Stimulated activated CD8-positive, alpha-beta memory T cell treated with anti-CD3 and anti-CD28 coated beads, Interleukin-15, amount 100 ng/mL, for 48 hours (primary cell): Measurements from ENCODE around the gene CNBP.
"Not testable (repeated sequence)": the region's sequence is repeated elsewhere in the genome, so short reads cannot be mapped to it uniquely, and the experiment has no call there.

ENCODE experiments used
- DNase-seq, 2 donors: peaks; one replicate each; pipeline ENCODE4 v3.0.0-alpha.2; 2020; ENCODE audit warnings: low read depth in 2 of 2

The CNBP gene

DNA sequence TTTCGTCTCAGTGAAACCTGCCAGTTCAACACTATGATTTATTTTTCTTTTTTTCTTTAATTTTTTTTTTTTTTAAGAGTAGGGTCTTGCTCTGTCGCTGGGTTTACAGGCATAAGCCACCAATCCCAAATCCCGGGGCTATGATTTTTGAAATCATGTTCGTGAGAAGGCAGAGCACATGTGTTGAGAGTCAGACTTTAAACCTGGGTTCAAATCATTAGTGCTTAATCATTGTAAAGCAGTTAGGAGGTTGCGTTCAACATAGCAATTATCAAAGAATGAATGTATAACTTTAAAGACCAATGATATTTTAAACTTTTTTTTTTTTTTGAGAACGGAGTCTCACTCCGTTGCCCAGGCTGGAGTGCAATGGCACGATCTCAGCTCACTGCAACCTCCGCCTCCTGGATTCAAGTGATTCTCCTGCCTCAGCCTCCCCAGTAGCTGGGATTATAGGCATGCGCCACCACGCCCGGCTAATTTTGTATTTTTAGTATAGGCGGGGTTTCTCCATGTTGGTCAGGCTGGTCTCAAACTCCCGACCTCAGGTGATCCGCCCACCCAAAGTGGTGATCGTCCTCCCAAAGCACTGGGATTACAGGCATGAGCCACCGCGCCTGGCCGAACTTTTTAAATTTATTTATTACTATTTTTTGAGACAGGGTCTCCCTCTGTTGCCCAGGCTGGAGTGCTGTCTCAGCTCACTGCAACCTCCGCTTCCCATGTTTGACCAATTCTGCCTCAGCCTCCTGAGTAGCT lies 1.3 kb upstream of the CNBP start:
- not testable (repeated sequence) for DNase-seq

DNA sequence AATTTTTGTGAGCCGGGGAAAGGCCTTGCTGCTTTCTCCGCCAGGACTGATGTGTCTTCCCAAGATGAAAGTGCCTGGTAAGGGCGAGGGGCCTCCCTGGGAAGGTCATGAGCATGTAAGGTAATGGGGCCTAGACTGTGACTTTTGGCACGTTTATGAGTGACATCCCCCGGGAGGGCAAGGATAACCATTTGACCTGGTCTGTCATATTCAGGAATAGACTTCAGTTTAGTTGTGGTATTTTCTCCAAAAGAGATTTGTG lies 631 bp upstream of the CNBP start:
- no peak for DNase-seq

DNA sequence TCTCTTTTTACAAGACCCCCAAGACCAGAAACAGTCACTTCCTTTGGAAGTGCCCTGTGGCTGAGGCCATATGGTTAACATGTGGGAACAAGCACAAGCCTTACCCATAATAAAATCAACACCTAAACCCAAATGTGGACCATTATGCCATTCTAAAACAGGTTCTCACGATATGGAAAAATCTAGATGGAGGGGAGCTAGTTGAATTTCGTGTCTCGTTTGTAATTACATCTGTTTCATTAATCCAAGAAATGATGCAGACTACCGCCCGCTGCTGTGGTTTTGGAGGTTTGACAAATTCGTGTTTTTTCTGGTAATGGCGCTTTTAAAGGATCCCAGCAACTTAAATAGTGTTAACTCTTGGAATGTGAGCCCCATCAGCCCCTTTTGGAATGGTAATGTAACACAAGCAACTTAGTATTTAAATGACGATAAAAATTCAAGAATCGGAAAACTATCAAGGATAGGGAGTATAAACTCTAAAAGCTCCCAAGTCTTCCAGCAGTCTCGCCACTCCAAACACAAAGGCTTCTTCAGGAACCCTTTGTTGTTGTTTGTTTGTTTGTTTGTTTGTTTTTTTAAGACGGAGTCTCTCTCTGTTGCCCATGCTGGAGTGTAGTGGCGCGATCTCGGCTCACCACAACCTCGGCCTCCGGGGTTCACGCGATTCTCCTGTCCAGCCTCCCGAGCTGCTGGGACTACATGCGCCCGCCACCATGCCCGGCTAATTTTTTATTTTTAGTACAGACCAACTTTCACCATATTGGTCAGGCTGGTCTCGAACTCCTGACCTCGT lies 1.1 kb downstream of the CNBP start:
- no peak for DNase-seq

DNA sequence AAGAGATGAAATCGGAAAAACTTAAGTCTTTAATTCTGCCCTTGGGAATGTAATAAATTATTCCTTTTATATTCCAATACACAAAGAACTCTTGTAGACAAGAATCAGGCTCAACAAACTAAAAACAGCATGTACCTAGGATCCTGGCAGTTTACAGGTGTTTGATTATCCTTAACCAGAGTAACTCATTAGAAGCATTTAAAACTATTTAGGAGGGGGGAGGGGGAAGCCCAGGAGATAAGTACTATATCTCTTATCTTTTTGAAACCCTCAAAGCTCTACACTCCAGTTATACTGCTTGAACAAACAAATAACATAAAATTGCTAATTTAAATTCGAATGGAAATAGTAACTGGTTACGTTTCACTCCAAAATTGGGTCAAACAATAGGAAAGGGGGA lies 1.9 kb downstream of the CNBP start:
- DNase-seq: no peak

DNA sequence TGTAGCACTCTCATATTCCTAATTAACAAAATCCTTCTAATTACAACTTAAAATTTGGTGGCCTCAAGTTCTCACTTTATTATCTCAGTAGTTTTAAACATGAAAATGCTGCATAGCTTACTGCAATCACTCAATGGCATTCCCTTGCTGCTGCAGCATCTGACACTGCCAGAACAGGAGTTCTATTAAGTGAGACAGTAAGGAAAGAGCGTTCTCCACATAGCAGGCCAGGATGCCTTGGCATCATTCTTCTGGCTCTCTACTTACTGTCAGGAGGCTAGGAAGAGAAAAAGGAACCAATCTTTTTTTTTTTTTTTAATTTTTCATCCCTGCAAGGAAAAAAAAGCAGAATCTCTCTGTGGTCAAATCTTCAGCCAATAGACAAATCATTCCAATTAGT lies 3.2 kb downstream of the CNBP start:
- no peak for DNase-seq

DNA sequence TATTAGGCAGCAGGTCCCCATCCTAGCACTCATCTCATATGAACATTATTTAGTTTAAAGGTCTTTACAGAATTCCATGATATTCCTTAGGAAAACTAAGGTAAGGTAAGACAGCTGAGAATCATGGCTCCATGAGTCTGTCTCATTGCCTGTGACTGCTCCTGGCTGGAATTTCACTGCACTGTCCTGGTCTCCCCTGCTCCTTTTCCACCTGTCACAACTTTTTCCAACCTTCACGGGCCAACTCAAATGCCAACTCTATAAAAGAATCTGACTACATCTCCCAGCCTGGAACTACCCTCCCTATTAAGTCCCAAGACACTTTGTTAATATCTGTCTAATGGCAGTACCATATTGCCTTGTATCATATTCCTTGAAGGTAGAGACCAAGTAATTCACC lies 7.6 kb downstream of the CNBP start:
- no peak for DNase-seq

DNA sequence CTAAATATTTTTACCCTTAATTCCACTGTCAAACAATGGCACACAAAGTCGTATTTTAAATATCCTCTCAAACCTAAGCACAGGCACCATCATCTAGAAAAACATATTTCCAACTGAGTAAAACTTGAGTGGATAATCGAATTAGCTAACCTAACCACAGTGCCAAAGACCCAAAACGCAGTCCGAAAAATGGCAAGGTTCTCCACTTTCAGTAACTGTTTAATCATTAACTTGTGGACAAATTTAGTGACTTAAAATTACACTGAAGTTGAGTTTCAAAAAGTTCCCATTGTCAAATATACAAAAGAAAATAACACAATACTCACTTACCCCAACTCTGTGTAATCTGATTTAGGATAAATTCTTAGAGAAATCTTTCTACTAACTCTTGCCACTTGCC lies 10.0 kb downstream of the CNBP start:
- no peak for DNase-seq

DNA sequence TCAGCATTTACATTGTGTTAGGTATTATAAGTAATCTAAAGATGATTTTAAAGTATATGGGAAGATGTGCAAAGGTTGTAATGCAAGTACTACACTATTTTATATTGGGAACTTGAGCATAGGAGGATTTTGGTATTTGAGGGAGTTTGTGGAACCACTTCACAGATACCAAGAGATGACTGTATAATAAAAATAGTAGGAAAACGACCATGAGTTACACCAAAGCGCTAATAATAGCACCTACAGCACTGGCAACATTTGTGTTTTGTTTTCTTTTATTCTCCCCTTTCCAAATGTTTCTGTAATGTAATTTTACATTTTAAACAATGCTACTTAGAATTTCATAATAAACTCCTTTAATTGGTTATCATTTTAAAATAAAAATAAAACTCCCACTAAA lies 10.5 kb downstream of the CNBP start:
- no peak for DNase-seq

DNA sequence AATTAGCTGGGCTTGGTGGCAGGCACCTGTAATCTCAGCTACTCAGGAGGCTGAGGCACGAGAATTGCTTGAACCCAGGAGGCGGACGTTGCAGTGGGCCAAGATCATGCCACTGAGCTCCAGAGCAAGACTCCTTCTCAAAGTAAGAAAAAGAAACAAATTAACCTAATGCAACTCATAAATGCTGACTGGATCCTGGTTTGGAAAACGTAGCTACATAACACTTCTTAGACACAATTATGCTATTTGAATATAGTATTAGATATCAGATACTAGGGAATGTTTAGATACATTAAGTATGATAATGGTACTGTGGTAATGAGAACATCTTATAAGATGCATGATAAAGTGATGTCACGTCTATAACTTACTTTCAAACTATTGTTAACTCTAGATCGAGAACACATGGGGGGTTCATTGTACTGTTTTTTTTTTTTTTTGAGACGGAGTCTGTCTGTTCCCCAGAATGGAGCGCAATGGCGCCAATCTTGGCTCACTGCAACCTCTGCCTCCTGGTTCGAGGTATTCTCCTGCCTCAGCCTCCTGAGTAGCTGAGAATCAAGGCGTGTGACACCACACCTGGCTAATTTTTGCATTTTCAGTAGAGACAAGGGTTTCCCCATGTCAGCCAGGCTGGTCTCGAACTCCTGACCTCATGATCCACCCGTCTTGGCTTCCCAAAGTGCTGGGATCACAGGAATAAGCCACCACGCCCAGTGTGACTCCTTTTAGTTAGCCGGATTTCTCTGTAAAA lies 16.9 kb downstream of the CNBP start:
- DNase-seq: no peak

DNA sequence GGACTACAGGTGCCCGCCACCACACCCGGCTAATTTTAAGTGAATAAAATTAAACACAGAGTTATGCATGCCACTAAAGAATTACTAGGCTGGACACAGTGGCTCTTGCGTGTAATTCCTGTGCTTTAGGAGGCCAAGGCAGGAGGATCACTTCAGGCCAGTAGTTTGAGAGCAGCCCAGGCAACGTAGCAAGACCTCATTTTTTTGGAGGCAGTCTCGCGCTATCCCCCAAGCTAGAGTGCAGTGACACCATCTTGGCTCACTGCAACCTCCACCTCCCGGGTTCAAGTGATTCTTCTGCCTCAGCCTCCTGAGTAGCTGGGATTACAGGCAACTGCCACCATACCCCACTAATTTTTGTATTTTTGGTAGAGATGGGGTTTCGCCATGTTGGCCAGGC lies 18.1 kb downstream of the CNBP start:
- DNase-seq: not testable (repeated sequence)

DNA sequence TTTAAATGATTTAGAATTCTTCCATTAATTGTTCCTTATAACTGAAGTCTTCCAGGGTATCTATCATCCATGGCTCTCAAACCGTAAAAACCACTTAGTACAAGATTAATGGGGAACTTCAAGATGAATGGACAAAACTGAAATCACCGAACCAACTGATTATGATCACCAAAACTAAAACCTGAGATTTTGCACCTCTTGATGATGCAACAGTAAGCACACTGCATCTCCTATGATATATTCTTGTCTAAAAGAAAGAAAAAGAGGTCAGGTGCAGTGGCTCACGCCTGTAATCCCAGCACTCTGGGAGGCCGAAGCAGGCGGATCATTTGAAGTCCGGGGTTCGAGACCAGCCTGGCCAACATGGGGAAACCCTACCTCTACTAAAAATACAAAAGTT lies 19.2 kb downstream of the CNBP start:
- no peak for DNase-seq

DNA sequence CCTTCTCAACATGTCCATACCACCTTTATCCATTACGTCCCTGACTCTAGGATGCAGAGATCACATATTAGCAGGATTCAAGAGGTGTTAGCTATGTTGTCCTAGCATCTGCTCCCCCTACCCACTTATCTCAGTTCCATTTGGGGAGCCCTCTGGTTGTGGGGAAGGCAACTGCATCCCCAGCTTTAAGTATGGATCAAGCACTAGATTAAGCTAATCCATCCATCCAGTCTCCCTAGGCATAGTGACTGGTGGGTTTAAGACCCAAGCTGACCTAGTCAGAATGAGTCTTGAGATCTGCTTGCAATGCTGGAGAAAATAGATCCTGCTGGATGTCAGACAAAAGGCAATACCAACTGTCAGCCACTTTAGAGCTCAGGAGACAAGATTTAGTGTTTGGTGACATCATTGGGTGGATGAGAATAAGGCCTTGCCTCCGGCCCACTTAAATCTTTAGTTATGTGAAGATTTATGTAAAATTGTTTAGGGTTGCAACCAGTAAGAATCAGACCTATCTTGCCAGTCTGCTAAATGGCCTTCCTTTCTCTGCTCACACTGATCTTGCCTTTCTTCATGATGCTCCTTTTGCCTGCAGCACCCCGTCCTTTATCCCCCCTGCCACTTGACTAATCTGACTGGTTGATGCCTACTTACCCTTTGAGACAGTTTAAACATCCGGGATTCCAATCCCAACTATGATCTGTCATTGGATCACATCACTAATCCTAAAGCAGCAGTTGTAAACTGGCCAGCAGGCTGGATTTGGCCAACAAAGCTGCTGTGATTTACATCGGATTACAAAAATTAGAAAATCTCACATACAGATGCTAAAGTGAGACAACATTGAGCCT lies 20.7 kb downstream of the CNBP start:
- DNase-seq: no peak

DNA sequence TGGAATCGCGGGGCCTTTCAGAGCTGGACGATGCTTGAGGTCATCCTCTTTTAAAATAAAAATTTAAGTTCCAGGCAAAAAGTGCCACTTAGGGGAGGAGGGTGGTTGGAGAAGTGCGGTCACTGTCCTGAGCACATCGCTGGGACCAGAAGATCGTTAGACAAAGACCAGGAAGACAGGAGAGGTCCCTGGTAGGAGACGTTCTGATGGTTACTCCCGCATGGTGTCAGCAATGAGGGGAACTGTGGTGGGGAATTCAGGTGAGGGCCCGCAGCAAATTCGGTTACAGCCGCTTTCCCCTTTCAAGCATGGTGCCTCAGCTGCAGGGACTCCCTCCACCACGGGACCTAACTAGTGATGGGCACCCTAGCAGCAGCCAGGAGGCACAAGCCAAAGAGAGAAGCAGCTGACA lies 21.8 kb downstream of the CNBP start:
- no peak for DNase-seq

DNA sequence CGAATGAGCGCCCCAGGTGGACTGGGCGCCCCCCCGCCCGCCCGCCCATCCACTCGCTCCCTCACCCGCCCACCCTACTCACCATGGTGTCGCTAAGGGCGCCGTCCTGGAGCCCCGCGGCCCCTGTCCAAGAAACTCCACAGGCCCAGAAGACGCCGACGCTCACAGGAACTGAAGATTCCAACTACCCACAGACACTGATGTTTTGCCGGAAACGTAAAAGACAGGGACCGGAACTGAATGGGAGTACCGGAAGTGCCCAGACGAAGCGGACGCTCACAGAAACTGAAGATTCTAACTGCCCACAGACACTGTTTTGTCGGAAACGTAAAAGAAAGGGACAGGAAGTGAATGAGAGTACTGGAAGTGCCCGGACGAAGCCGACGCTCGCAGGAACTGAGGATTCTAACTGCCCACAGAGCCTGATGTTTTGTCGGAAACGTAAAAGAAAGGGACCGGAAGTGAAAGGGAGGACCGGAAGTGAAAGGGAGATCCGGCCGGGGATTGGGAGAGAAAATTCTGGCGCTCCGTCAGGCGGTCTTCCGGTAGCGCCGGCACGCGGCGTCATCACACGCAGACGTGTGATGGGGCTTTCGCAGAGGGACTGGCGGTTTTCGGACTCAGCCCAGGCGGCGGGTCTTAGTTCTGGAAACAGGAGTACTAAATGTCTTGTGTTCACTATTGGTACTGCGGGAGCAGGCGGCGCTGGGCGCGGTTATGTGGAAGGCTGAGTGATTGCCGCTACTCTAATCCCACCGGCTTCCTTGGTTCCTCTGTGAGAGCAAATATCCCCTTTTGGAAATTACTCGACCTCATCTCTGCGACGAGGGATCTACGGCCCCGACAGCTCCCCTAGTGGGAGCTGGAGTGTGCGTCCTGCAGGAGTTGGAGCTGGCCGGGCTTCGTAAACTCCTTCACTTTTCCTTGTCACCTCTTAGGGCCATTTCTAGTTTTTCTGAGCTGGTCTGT lies 22.5 kb downstream of the CNBP start, which contains the start of gene ISY1:
ISY1 (minus strand) TSS at position 173 of the 969 bp plus-strand sequence; CDS start at position 85, 88 bp downstream.
- DNase-seq: peak; percentile 83 to 89

DNA sequence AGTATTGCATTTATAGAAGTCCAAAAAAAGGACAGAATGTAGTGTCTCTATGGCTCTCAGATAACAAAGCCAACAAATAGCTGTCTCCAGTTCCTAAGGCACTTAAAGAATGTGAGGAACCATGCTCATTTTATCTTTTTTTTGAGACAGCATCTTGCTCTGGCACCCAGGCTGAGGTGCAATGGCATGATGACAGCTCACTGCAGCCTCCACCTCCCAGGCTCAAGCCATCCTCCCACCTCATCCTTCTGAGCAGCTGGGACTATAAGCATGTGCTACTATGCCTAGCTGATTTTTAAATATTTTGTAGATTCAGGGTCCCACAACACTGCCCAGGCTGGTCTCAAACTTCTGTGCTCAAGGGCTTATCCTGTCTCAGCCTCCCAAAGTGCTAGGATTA lies 38.9 kb downstream of the CNBP start:
- no peak for DNase-seq

DNA sequence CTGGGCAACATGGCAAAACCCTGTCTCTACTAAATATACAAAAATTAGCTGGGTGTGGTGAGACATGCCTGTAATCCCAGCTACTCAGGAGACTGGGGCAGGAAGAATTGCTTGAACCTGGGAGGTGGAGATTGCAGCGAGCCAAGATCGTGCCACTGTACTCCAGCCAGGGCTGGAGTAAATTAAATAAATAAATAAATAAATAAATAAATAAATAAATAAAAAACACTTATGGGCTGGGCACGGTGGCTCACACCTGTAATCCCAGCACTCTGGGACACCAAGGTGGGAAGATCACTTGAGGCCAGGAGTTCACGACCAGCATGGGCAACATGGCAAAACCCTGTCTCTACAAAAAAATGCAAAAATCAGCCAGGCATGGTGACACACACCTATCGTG lies 42.7 kb downstream of the CNBP start:
- not testable (repeated sequence) for DNase-seq

DNA sequence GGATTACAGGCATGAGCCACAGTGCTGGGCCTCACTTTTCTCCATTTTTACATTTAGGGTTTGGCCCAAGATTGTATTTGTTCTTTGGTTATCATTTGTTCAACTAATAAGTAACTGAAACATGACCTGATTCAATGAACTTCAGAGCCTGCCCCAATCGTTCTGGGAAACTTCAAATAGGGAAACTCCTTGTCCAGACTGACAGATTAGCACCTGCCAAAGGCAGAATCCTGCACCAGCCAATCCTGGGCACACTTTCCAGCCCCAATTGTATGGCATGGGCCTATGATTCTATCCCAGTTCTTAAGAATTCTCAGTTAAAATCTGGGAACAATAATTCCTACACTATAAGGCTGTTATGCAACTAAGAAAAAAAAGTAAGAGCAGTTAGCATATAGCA lies 43.8 kb downstream of the CNBP start:
- DNase-seq: no peak

DNA sequence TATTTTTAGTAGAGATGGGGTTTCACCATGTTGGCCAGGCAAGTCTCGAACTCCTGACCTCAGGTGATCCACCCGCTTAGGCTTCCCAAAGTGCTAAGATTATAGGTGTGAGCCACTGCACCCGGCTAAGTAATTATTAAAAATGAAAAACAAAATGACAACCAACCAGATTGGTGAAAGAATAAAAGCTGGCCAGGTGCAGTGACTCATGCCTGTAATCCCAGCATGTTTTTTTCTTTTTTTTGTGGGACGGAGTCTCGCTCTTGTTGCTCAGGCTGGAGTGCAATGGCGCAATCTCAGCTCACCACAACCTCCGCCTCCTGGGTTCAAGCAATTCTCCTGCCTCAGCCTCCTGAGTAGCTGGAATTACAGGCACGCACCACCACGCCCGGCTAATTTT lies 47.4 kb downstream of the CNBP start:
- not testable (repeated sequence) for DNase-seq

DNA sequence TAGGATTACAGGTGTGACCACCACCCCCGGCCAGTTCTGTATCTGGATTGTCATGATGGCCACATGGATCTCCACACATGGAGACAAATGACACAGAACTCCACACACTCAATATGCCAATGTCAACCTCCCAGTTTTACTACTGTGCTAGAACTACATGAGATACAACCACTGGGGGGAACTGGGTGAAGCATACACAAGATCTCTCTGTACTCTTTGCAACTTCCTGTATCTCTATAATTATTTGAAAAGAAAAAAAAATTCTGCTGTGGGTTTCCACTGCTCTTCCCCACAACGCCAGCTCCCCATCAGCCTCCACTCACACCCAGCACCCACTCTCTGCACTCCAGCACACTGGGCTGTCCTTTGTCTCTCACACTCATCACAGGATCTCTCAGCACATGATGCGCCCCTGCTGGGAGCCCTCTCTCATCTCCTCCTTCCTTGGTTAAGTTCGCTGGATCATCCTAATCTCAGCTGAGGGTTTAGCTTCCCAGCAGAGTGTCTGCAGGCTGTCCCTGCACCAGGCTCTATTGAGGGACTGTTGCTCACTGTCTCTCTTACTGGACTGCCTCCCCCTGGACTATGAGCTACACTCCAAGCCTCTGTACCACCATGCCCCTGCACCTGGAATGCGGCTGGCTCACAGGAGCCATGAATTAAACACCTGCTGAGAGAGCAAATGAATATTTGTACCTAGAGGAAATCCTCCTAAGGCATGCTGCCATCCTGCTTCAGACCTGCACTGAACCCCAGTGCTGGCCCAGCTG lies 51.4 kb downstream of the CNBP start:
- DNase-seq: no peak
